Measurements from ENCODE around the gene INSIG1.

Gene INSIG1

DNA sequence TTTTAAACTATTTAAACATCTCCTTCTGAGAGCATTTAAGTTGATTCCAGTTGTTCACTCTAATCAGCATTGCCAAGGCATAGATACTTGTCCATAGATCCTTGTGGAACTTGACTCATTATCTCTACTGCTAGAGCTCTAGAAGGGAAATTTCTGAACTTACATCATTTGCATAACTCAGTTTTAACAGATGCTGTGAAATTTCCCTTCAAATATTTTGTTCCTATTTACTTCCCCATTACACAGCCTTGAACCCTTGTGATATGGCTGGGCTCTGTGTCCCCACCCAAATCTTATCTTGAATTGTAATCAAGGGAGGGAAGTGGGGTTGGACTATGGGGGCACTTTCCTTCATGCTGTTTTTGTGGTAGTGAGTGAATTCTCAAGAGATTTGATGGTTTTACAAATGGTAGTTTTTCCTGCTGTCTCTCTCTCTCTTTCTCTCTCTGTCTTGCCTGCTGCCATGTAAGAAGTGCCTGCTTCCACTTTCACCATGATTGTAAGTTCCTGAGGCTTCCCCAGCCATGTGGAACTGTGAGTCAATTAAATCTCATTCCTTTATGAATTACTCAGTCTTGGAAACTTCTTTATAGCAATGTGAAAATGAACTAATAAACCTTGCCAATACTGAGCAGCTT, 25.4 kb downstream of the INSIG1 start:
- H3K36me3 ChIP-seq (ENCODE audit: control insufficient read depth in 1 of 2, insufficient read depth in 2 of 2, low read length in 2 of 2), result no peaks in the 10 kb centered on the region
- H3K4me1 ChIP-seq (ENCODE audit: control insufficient read depth in 1 of 2, insufficient read depth in 2 of 2, low read length in 2 of 2), result no peaks in the 10 kb centered on the region
- H3K27ac ChIP-seq (ENCODE audit: low read length), result no peak overlapping the region
- H3K4me3 ChIP-seq (ENCODE audit: low read depth in 1 of 2, low read length in 2 of 2), result no peak overlapping the region
- no peaks in the 10 kb centered on the region for H3K27me3 ChIP-seq (ENCODE audit: low read depth, low read length)
- H3K9me3 ChIP-seq (ENCODE audit: control insufficient read depth in 1 of 2, low read length in 2 of 2), result no peaks in the 10 kb centered on the region

DNA sequence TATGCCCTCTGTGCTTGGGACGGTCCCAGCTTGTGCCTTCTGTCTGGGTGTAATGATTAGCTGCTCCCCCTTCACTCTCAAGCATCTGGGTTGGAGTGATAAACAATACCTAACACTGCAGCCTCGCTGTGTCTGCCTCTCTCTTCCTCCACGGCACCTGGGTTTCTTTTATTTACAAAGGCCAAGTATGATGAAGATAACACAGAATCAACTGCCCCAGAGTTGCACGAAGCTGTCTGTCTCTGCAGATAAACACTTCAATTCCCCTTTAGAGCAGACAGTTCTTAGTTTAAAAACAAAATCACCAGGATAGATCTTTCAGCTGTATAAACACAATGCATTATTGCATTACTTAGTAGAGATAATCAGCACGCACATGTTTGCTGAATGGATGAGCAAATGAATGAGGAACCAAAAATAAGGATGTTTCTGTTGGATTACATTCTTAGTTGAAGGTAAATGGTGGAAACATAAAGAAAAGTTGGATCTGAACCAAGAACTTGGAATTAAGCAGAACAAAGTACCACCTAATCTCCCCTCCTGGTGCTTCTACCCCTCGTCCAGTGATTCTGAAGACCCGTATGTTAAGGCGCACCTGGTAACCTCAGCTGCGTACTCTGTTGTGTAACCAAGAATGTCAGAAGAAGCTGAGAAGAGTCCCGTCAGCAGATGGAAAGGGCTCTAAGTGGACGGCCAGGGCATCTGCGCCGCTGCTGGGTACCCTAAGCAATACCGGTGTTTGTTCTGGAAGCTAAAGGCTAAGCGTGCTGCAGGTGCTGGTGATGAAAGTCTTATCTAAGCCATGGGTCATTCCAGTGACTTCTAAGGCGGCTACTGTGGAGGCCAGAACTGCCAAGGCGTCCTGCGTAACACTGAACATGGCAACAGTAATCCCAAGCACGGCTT, 26.6 kb downstream of the INSIG1 start:
- Histone ChIP-seq H3K9me3 (ENCODE audit: control insufficient read depth in 1 of 2, low read length in 2 of 2) (no peaks in the 10 kb centered on the region), H3K27me3 (ENCODE audit: low read depth, low read length) (no peaks in the 10 kb centered on the region), H3K4me1 (ENCODE audit: control insufficient read depth in 1 of 2, insufficient read depth in 2 of 2, low read length in 2 of 2) (no peaks in the 10 kb centered on the region), H3K36me3 (ENCODE audit: control insufficient read depth in 1 of 2, insufficient read depth in 2 of 2, low read length in 2 of 2) (no peaks in the 10 kb centered on the region), H3K27ac (ENCODE audit: low read length) (no peak overlapping the region), H3K4me3 (ENCODE audit: low read depth in 1 of 2, low read length in 2 of 2) (no peak overlapping the region)

DNA sequence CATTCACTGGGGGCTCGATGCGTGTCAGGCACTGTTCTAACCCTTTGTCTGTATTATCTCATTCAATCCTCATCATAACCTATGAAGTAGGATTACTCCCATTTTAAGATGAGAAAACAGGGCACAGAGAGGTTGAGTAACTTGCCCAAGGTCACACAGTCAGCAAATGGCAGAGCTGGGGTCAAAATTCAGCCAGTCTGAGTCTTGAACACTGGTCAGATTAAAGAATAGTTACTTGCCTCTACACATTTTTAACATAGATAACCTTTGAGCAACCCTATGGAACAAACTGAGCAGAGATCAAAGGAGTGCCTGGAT, 27.2 kb downstream of the INSIG1 start:
- Histone ChIP-seq H3K27ac (ENCODE audit: low read length) (no peak overlapping the region), H3K36me3 (ENCODE audit: control insufficient read depth in 1 of 2, insufficient read depth in 2 of 2, low read length in 2 of 2) (no peaks in the 10 kb centered on the region), H3K9me3 (ENCODE audit: control insufficient read depth in 1 of 2, low read length in 2 of 2) (no peaks in the 10 kb centered on the region), H3K4me1 (ENCODE audit: control insufficient read depth in 1 of 2, insufficient read depth in 2 of 2, low read length in 2 of 2) (no peaks in the 10 kb centered on the region), H3K27me3 (ENCODE audit: low read depth, low read length) (no peaks in the 10 kb centered on the region), H3K4me3 (ENCODE audit: low read depth in 1 of 2, low read length in 2 of 2) (no peak overlapping the region)

DNA sequence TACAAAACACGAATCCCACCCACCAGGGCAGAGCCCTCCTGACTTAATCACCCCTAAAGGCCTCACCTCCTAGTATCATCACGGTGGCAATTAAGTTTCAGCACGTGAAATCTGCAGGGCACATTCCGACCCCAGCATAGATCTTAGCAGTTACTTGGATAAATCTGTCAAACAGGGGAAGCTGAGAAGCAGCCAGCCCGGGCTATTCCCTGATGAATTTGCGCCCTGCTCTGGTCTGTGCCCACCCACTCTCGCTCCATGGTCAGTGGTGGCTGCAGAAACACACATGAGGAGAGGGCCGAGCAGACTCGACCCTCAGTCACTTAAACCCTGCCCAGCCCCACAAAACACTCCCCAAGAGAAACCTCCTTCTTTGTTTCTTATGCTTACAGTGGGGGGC, 28.7 kb downstream of the INSIG1 start:
- no peaks in the 10 kb centered on the region for H3K9me3 ChIP-seq (ENCODE audit: control insufficient read depth in 1 of 2, low read length in 2 of 2)
- H3K4me3 ChIP-seq (ENCODE audit: low read depth in 1 of 2, low read length in 2 of 2), result no peak overlapping the region
- H3K36me3 ChIP-seq (ENCODE audit: control insufficient read depth in 1 of 2, insufficient read depth in 2 of 2, low read length in 2 of 2), result no peaks in the 10 kb centered on the region
- no peak overlapping the region for H3K27ac ChIP-seq (ENCODE audit: low read length)
- no peaks in the 10 kb centered on the region for H3K4me1 ChIP-seq (ENCODE audit: control insufficient read depth in 1 of 2, insufficient read depth in 2 of 2, low read length in 2 of 2)
- H3K27me3 ChIP-seq (ENCODE audit: low read depth, low read length), result no peaks in the 10 kb centered on the region

DNA sequence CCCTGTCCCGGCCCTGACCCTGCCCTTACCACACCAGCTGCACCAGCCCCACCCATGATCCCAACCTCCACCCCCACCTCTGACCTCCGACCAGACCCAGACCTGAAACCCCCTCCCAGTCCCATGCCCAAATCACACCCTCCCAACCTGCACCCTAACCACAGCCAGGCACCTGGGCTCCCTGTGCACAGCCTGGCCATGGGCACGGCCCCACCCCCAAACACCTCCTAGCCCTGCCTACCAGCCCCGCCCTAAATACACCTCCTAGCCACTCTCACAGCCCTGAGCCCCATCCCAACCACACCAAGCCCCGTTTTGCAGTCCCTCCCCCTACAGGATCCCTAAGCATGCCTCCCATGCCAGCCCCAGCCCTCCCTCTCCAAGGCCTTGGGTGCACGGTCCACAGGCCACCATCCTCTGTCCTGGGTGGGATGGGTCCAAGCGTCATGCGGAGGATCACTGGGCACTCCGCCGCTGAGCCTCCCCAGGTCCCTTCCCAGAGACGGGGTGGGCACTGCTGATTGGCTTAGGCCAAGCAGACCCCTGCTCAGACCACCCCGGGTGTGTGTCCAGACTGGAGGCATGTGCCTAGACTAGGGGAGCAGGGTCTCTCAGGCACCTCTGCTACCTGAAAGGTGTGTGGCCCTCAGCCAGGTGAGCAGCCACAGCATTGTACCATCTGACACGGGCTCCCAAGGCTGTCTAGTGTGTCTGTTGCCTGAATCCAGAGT, 30.1 kb downstream of the INSIG1 start:
- Histone ChIP-seq H3K36me3 (ENCODE audit: control insufficient read depth in 1 of 2, insufficient read depth in 2 of 2, low read length in 2 of 2) (no peaks in the 10 kb centered on the region), H3K4me1 (ENCODE audit: control insufficient read depth in 1 of 2, insufficient read depth in 2 of 2, low read length in 2 of 2) (no peaks in the 10 kb centered on the region), H3K9me3 (ENCODE audit: control insufficient read depth in 1 of 2, low read length in 2 of 2) (no peaks in the 10 kb centered on the region), H3K4me3 (ENCODE audit: low read depth in 1 of 2, low read length in 2 of 2) (no peak overlapping the region), H3K27ac (ENCODE audit: low read length) (no peak overlapping the region), H3K27me3 (ENCODE audit: low read depth, low read length) (no peaks in the 10 kb centered on the region)

DNA sequence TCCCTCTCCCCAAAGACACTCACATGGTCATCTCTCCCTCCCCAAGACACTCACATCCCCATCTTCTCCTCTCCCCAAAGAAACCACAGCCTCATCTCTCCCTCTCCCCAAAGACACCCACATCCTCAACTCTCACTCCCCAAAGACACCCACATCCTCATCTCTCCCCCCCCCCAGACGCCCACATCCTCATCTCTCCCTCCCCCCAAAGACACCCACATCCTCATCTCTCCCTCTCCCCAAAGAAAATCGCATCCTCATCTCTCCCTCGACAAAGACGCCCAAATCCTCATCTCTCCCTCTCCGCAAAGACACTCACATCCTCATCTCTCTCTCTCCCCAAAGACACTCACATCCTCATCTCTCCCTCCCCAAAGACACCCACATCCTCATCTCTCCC, 31.5 kb downstream of the INSIG1 start:
- H3K4me1 ChIP-seq (ENCODE audit: control insufficient read depth in 1 of 2, insufficient read depth in 2 of 2, low read length in 2 of 2), result no peaks in the 10 kb centered on the region
- H3K27me3 ChIP-seq (ENCODE audit: low read depth, low read length), result no peaks in the 10 kb centered on the region
- no peaks in the 10 kb centered on the region for H3K36me3 ChIP-seq (ENCODE audit: control insufficient read depth in 1 of 2, insufficient read depth in 2 of 2, low read length in 2 of 2)
- H3K27ac ChIP-seq (ENCODE audit: low read length), result no peak overlapping the region
- no peaks in the 10 kb centered on the region for H3K9me3 ChIP-seq (ENCODE audit: control insufficient read depth in 1 of 2, low read length in 2 of 2)
- no peak overlapping the region for H3K4me3 ChIP-seq (ENCODE audit: low read depth in 1 of 2, low read length in 2 of 2)

DNA sequence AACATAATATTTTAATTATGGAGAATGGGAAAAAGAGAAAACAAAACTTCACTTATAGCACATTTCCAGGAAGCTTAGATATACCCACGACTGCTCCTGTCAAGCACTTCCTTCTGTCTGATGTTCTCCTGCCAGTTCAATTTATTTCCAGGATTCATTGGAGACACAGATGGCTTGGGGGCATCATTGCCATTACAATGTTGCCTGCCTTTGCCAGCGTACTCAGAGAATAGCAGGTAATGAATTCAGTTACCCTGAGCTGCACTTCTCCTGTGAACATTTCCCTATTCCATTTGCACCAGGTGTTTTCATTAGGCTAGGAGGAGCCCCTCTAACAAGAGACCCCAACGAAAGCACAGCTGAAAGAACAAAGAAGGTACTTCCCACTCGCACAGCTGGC, 33.7 kb downstream of the INSIG1 start:
- Histone ChIP-seq H3K4me3 (ENCODE audit: low read depth in 1 of 2, low read length in 2 of 2) (no peak overlapping the region), H3K36me3 (ENCODE audit: control insufficient read depth in 1 of 2, insufficient read depth in 2 of 2, low read length in 2 of 2) (no peaks in the 10 kb centered on the region), H3K27ac (ENCODE audit: low read length) (no peak overlapping the region), H3K4me1 (ENCODE audit: control insufficient read depth in 1 of 2, insufficient read depth in 2 of 2, low read length in 2 of 2) (no peaks in the 10 kb centered on the region), H3K9me3 (ENCODE audit: control insufficient read depth in 1 of 2, low read length in 2 of 2) (no peaks in the 10 kb centered on the region), H3K27me3 (ENCODE audit: low read depth, low read length) (no peaks in the 10 kb centered on the region)

DNA sequence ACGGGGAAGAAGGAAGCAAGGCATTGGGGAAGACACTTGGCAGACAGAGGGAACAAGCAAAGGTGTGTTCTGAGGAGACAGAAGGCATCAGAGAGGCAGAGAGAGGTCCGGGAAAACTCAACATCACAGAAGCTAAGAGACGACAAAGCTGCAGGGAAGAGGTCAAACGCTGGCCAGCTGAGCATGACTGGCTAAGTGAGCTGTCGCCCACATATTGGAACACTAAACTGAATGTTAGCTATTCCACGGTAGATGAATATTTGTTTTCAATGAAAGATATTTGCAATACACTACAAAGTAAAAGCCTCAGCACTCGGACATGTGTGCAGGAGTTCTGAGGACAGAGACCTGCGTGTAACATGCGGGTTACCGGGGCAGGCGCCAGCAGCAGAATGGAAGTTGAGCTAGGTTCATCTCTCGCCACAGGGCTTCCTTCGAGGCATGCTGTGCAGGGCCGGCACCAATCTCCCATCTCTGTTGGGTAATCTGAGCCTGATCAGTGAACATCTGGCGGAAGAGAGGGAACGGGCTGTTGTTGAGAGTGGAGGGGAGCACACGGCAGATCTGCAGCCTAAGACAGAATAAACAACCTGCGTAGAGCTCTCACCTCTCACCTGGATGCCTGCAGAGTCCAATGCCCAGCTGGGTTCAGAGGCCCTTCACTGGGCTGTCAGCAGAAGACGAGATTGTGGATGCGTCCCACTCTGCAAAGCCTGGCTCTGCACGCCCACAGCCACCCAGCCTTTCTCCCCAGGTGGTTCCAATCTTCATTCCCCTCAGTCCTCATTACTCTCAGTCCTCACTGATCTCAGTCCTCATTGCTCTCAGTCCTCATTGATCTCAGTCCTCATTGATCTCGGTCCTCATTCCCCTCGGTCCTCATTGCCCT, 35.9 kb downstream of the INSIG1 start:
- no peaks in the 10 kb centered on the region for H3K4me1 ChIP-seq (ENCODE audit: control insufficient read depth in 1 of 2, insufficient read depth in 2 of 2, low read length in 2 of 2)
- no peaks in the 10 kb centered on the region for H3K9me3 ChIP-seq (ENCODE audit: control insufficient read depth in 1 of 2, low read length in 2 of 2)
- H3K27ac ChIP-seq (ENCODE audit: low read length), result no peak overlapping the region
- no peaks in the 10 kb centered on the region for H3K36me3 ChIP-seq (ENCODE audit: control insufficient read depth in 1 of 2, insufficient read depth in 2 of 2, low read length in 2 of 2)
- H3K4me3 ChIP-seq (ENCODE audit: low read depth in 1 of 2, low read length in 2 of 2), result no peak overlapping the region
- no peaks in the 10 kb centered on the region for H3K27me3 ChIP-seq (ENCODE audit: low read depth, low read length)

DNA sequence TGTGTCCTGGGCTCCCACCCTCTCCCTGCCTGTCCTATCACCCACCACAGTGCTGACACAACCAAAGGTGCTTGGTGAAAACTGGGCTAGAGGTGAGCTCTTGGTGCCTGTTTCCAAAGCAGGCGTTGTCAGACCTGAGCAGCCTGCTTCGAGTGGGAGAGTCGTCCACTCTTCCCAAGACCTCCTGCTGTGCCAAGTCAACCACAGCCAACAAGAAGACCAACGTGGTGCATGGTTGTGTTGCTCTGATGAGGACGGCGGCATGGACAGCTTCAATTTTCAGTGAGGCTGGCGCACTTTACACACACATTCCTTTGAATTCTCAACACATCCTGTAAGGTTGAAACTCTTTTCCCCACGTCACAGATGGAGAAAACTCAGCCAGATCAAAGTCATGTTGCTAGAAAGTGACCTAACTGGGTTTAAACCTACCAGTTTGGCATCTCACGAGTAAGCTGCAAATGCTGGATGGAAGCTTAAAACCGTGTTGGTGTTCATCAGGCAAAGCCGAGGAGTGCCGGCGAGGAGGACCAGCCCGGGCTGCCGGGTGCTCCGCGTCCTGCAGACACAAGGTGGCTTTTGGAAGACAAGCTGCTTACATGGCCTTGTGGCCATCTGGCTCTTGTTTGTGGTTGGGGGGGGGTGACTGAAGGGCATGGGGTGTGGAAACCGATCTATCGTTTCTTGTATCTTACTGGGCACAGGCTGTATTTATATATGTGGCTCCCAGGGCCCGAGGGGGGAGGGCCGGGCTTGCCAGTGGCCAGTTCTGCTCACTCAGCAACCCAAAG, 39.3 kb downstream of the INSIG1 start:
- H3K9me3 ChIP-seq (ENCODE audit: control insufficient read depth in 1 of 2, low read length in 2 of 2), result no peaks in the 10 kb centered on the region
- H3K4me3 ChIP-seq (ENCODE audit: low read depth in 1 of 2, low read length in 2 of 2), result no peak overlapping the region
- no peaks in the 10 kb centered on the region for H3K27me3 ChIP-seq (ENCODE audit: low read depth, low read length)
- no peak overlapping the region for H3K27ac ChIP-seq (ENCODE audit: low read length)
- H3K4me1 ChIP-seq (ENCODE audit: control insufficient read depth in 1 of 2, insufficient read depth in 2 of 2, low read length in 2 of 2), result no peaks in the 10 kb centered on the region
- no peaks in the 10 kb centered on the region for H3K36me3 ChIP-seq (ENCODE audit: control insufficient read depth in 1 of 2, insufficient read depth in 2 of 2, low read length in 2 of 2)

DNA sequence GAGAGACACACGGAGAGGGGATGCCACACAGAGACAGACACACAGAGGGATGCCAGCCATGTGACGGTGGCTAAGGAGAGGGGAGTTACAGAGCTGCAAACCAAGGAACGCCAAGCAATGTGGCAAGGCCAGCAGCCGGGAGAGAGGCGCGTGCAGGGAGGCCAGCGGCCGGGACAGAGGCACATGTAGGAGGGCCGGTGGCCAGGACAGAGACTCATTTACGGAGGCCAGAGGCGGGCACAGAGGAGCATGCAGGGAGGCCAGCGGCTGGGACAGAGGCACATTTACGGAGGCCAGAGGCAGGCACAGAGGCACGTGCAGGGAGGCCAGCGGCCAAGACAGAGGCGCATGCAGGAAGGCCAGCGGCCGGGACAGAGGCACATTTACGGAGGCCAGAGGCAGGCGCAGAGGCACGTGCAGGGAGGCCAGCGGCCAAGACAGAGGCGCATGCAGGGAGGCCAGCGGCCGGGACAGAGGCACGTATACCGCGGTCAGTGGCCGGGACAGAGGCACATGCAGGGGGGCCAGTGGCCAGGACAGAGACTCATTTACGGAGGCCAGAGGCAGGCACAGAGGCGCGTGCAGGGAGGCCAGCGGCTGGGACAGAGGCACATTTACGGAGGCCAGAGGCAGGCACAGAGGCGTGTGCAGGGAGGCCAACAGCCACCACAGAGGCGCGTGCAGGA, 40.4 kb downstream of the INSIG1 start:
- no peak overlapping the region for H3K4me3 ChIP-seq (ENCODE audit: low read depth in 1 of 2, low read length in 2 of 2)
- no peaks in the 10 kb centered on the region for H3K36me3 ChIP-seq (ENCODE audit: control insufficient read depth in 1 of 2, insufficient read depth in 2 of 2, low read length in 2 of 2)
- no peaks in the 10 kb centered on the region for H3K27me3 ChIP-seq (ENCODE audit: low read depth, low read length)
- H3K9me3 ChIP-seq (ENCODE audit: control insufficient read depth in 1 of 2, low read length in 2 of 2), result no peaks in the 10 kb centered on the region
- H3K27ac ChIP-seq (ENCODE audit: low read length), result no peak overlapping the region
- no peaks in the 10 kb centered on the region for H3K4me1 ChIP-seq (ENCODE audit: control insufficient read depth in 1 of 2, insufficient read depth in 2 of 2, low read length in 2 of 2)

Measured in muscle layer of duodenum (tissue), 2 donors.